HG03066 (cell line): ENCODE data around the gene PEAR1.

Source experiments
- ATAC-seq: cut with Tn5 transposase; IDR thresholded peaks from one replicate; pipeline ENCODE4 v1.9.1; 2021; ENCODE audit warnings: low read depth; ENCODE audit not compliant: unreplicated experiment

Gene PEAR1

GRCh38 chr1:156933136-156933535 is 39.6 kb downstream of the PEAR1 start:
- no peak for ATAC-seq

- ATAC-seq: no peak
Measured at GRCh38 chr1:156935505-156936128, 42.1 kb downstream of the PEAR1 start.

GRCh38 chr1:156936191-156936590 is 42.7 kb downstream of the PEAR1 start:
- no peak for ATAC-seq

- no peak for ATAC-seq
Measured at GRCh38 chr1:156936721-156937220, 43.3 kb downstream of the PEAR1 start.

GRCh38 chr1:156937883-156938282 is 44.4 kb downstream of the PEAR1 start:
- ATAC-seq: no peak

GRCh38 chr1:156938813-156939212 is 45.3 kb downstream of the PEAR1 start:
- no peak for ATAC-seq

GRCh38 chr1:156939786-156940334 is 46.3 kb downstream of the PEAR1 start:
- ATAC-seq: no peak

- no peak for ATAC-seq
Measured at GRCh38 chr1:156941675-156942074, 48.2 kb downstream of the PEAR1 start.

- no peak for ATAC-seq
Measured at GRCh38 chr1:156942176-156942575, 48.7 kb downstream of the PEAR1 start.

- ATAC-seq: no peak
Measured at GRCh38 chr1:156942576-156942975, 49.1 kb downstream of the PEAR1 start.

GRCh38 chr1:156943756-156944155 is 50.2 kb downstream of the PEAR1 start:
- ATAC-seq: no peak

GRCh38 chr1:156944268-156944667 is 50.8 kb downstream of the PEAR1 start:
- ATAC-seq: no peak

- no peak for ATAC-seq
Measured at GRCh38 chr1:156944848-156945247, 51.3 kb downstream of the PEAR1 start.

GRCh38 chr1:156945881-156946661 is 52.6 kb downstream of the PEAR1 start:
- no peak for ATAC-seq

- no peak for ATAC-seq
Measured at GRCh38 chr1:156947127-156947526, 53.6 kb downstream of the PEAR1 start.

- ATAC-seq: no peak
Measured at GRCh38 chr1:156947818-156948525, 54.5 kb downstream of the PEAR1 start.

- ATAC-seq: no peak
Measured at GRCh38 chr1:156948708-156949107, 55.2 kb downstream of the PEAR1 start.

- no peak for ATAC-seq
Measured at GRCh38 chr1:156949127-156949526, 55.6 kb downstream of the PEAR1 start.

GRCh38 chr1:156951371-156951770 is 57.9 kb downstream of the PEAR1 start:
- ATAC-seq: no peak

GRCh38 chr1:156953571-156953970 is 60.1 kb downstream of the PEAR1 start:
- ATAC-seq: no peak

GRCh38 chr1:156956333-156956732 is 62.8 kb downstream of the PEAR1 start:
- no peak for ATAC-seq
